SJSA1 (cell line): ENCODE results near the gene PGGHG. TPM values are rescaled to one million over a fixed set of nuclear protein-coding genes. Genes with fewer than 3 reads are reported as not detected.
A peak's percentile ranks its signal among the peaks of the same experiment; 100 is the strongest.

Experiments
- DNase-seq, 2 experiments: peaks; one replicate each; pipeline ENCODE4 v3.0.0-alpha.2; 2015 to 2020; ENCODE audit warnings: low spot score in 2 of 2, low read depth in 1 of 2
- H3K27ac ChIP-seq: fragments of 250-450 bp; sonication (Bioruptor Pico); 2 replicates; pipeline ENCODE4 v1.5.1; 2020; ENCODE audit warnings: mild to moderate bottlenecking, moderate library complexity
- H3K27me3 ChIP-seq: fragments of 250-450 bp; sonication (Bioruptor Pico); replicated peaks from 2 replicates; pipeline ENCODE4 v1.5.1; 2020; ENCODE audit warnings: mild to moderate bottlenecking, moderate library complexity
- H3K36me3 ChIP-seq: fragments of 250-450 bp; sonication (Bioruptor Pico); 2 replicates; pipeline ENCODE4 v1.5.1; 2020; ENCODE audit warnings: mild to moderate bottlenecking
- H3K4me1 ChIP-seq: fragments of 250-450 bp; sonication (Bioruptor Pico); replicated peaks from 2 replicates; pipeline ENCODE4 v1.6.1; 2021; ENCODE audit warnings: mild to moderate bottlenecking
- H3K4me3 ChIP-seq: fragments of 250-450 bp; sonication (Bioruptor Pico); 2 replicates; pipeline ENCODE4 v1.5.1; 2020; ENCODE audit warnings: mild to moderate bottlenecking
- H3K9me3 ChIP-seq: fragments of 250-450 bp; sonication (Bioruptor Pico); replicated peaks from 2 replicates; pipeline ENCODE4 v1.5.1; 2020; ENCODE audit warnings: mild to moderate bottlenecking
- total RNA-seq: library from RNA; depleted of rRNA; stranded (reverse); fragments of >200 nt; shearing (Covaris generic); gene quantifications from 2 replicates; pipeline ENCODE4 v1.2.3, GENCODE V29; 2014; rRNA removed

Gene PGGHG
- total RNA-seq = 2.1 and 4.6 TPM in 2 replicates

DNA sequence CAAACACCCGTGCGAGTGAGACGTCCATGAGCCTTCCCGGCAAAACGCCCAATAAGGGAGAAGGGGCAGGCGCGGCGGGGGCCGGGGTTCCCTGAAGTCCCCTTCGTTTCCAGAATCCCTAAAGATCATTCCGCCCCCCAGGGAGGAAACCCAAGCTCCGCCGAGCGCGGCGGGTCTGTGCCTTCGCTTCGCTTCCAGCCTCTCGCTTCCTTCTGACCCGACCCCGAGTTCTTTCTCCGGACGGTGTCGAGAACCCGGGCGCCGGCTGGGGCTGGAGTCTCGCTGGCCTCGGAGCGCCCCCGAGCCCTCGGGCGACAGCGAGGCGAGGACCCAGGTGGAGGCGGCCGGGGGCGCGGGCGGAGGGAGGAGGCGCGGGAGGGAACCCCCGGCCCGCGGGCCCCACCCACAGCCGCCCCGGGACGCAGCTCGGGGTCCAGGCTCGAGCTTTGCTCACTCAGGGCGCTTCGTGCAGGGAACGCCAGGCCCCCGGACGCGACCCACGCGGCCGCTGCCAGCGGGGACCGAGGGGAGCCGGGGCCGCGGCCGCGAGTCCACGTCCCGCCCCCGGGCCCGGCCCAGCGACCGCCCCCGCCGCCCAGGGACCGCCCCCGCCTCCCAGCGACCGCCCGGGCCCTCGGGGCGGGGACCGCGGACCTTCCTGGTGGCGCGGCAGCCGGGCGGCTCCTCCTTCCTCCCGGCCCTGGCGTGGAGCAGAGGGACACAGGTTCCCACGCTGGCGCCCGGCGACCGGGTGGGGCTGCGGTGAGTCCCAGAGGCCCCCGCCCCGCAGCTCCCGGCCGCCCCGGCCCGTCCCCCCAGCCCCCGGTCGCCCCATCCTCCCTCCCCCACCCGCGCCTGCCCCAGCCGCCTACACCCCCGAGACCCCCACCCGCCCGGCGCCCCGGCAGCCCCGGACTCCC is at the start of gene PGGHG:
PGGHG (plus strand) TSS at position 649 of the 920 bp plus-strand sequence. CDS start 691 bp downstream, outside the sequence.
- Histone ChIP-seq H3K4me3 (peak within 1 kb of the TSS; percentile 48), H3K27me3 (peaks cover 15% of the 10 kb centered on the region), H3K4me1 (peaks cover 15% of the 10 kb centered on the region), H3K27ac (no peak within 1 kb of the TSS), H3K9me3 (no peaks in the 10 kb centered on the region), H3K36me3 (no peaks in the 10 kb centered on the region)
- peak in 1 of 2 experiments; percentile 25 for DNase-seq

DNA sequence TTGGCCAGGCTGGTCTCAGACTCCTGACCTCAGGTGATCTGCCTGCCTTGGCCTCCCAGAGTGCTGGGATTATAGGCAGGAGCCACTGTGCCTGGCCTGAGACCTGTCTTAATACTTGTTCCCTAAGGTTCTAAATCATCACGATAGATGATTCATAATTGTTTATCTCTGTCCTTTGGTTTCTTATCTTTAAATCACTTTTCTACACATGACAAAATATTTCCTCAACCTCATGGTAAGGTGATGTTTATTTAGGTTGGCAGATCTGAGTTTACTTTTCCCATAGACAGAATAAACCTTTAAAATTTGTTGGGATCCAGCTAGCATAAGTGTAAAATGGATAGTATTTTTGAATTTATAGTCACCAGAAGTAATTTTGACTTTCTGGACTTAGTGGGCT is 48.6 kb upstream of the PGGHG start:
- Histone ChIP-seq H3K36me3 (peaks cover 77% of the 10 kb centered on the region), H3K4me3 (no peak overlapping the region), H3K27me3 (no peaks in the 10 kb centered on the region), H3K4me1 (peaks cover 11% of the 10 kb centered on the region), H3K9me3 (no peaks in the 10 kb centered on the region), H3K27ac (no peak overlapping the region)
- no peak for DNase-seq

DNA sequence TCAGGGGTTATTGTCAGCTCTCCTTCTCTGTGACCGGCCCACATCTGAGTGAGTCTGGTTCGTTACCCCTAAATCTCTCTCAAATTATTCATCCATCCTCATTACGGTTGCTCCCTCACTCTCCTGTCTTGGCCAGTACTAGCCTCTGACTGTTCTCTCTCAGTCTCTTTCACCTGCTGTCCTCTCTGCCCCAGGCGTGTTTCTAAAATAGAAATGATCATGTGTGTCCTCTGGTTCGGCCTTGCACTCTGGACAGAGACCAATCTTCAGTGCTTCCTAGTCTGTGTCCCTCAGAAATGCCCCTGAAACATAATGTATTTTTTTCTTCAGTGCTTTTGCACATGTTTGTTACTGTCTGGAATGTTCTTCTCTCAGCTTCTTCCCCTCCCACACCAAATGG is 47.3 kb upstream of the PGGHG start:
- Histone ChIP-seq H3K9me3 (no peaks in the 10 kb centered on the region), H3K27me3 (no peaks in the 10 kb centered on the region), H3K4me1 (peaks cover 7% of the 10 kb centered on the region; the same call in 1 of the 2 replicates), H3K4me3 (no peak overlapping the region), H3K27ac (no peak overlapping the region), H3K36me3 (peaks cover 91% of the 10 kb centered on the region)
- no peak for DNase-seq

DNA sequence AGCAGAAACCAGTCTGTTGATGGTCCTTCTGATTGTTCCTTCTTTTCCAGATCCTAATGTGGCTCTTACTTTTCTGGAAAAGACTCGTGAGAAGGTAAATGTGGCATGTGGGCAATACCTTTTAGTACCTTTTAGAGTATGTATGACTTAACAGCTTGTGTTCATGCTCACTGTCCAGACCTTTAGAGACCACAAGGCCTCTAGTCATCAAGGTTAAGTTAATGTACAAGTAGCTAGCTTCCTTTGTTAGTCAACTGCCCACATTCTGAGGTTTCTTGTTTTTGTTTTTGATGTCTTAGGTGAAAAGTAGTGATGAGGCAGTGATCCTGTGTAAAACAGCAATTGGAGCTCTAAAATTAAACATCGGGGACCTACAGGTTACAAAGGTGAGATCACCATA is 44.5 kb upstream of the PGGHG start:
- DNase-seq = no peak
- H3K4me1 ChIP-seq = no peaks in the 10 kb centered on the region
- H3K9me3 ChIP-seq = no peaks in the 10 kb centered on the region
- no peak overlapping the region for H3K27ac ChIP-seq
- no peak overlapping the region for H3K4me3 ChIP-seq
- H3K27me3 ChIP-seq = no peaks in the 10 kb centered on the region
- peaks cover 95% of the 10 kb centered on the region for H3K36me3 ChIP-seq

DNA sequence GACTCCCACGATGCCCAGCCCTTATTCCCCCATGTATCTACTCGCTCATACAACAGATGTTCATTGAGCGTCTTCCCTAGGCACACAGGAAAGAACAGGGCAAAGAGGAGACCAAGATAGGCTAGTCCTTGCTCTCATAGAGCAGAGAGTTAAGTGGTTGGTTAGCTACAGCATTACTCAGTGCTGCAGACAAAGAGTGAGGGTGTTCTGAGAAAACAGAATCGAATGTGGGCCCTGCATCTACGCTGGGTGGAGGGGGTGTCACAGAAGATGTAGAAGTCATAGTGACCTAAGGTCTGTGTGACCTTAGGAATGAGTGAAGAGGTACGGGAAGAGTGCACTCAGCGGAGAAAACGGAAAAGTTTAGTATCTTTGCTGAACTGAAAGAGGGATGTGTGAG is 39.9 kb upstream of the PGGHG start:
- H3K27me3 ChIP-seq = no peaks in the 10 kb centered on the region
- no peaks in the 10 kb centered on the region for H3K4me1 ChIP-seq
- no peak overlapping the region for H3K27ac ChIP-seq
- H3K36me3 ChIP-seq = peaks cover 94% of the 10 kb centered on the region
- H3K4me3 ChIP-seq = no peak overlapping the region
- DNase-seq = no peak
- H3K9me3 ChIP-seq = no peaks in the 10 kb centered on the region

DNA sequence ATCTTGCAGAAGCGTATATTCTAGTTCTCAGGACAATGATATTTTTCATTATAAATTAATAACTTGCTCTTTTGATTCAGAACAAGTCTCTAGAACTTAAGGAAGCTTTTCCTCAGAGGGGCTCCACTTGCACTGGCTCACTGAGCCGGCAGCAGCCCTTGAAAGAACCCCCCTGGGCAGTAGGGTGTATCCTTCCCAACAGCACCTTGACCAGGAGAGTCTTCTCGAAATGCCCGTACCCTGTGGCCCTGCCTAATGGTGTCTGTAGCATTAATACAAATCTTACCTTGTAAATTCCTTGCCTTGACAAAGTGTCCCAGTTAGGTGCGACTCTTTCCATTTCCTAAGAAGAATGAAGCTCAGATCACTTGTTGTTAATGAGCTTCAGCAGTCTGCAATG is 38.7 kb upstream of the PGGHG start:
- Histone ChIP-seq H3K36me3 (peaks cover 82% of the 10 kb centered on the region), H3K27ac (no peak overlapping the region), H3K27me3 (no peaks in the 10 kb centered on the region), H3K4me1 (no peaks in the 10 kb centered on the region), H3K9me3 (no peaks in the 10 kb centered on the region), H3K4me3 (no peak overlapping the region)
- DNase-seq = no peak

GRCh38 chr11:250740-251299 is 38.1 kb upstream of the PGGHG start:
- Histone ChIP-seq H3K27ac (no peak overlapping the region), H3K36me3 (peaks cover 76% of the 10 kb centered on the region)
- no peak for DNase-seq

GRCh38 chr11:251550-251949 is 37.4 kb upstream of the PGGHG start:
- DNase-seq = no peak
- H3K27ac ChIP-seq = no peak overlapping the region
- no peaks in the 10 kb centered on the region for H3K9me3 ChIP-seq
- peaks cover 69% of the 10 kb centered on the region for H3K36me3 ChIP-seq
- no peaks in the 10 kb centered on the region for H3K4me1 ChIP-seq
- no peaks in the 10 kb centered on the region for H3K27me3 ChIP-seq
- no peak overlapping the region for H3K4me3 ChIP-seq

More at GRCh38 chr11:250740-251299, 38.1 kb upstream of the PGGHG start:
- no peaks in the 10 kb centered on the region for H3K9me3 ChIP-seq
- no peaks in the 10 kb centered on the region for H3K4me1 ChIP-seq
- H3K27me3 ChIP-seq = no peaks in the 10 kb centered on the region
- H3K4me3 ChIP-seq = no peak overlapping the region

GRCh38 chr11:252666-253065 is 36.3 kb upstream of the PGGHG start:
- no peaks in the 10 kb centered on the region for H3K27me3 ChIP-seq
- H3K9me3 ChIP-seq = no peaks in the 10 kb centered on the region
- H3K27ac ChIP-seq = no peak overlapping the region
- no peak for DNase-seq
- H3K4me3 ChIP-seq = no peak overlapping the region
- H3K36me3 ChIP-seq = peaks cover 58% of the 10 kb centered on the region
- H3K4me1 ChIP-seq = no peaks in the 10 kb centered on the region

- Histone ChIP-seq H3K27me3 (no peaks in the 10 kb centered on the region), H3K4me1 (no peaks in the 10 kb centered on the region), H3K4me3 (no peak overlapping the region), H3K36me3 (peaks cover 53% of the 10 kb centered on the region), H3K27ac (no peak overlapping the region), H3K9me3 (no peaks in the 10 kb centered on the region)
- DNase-seq = no peak
These were observed 35.6 kb upstream of the PGGHG start for GRCh38 chr11:253160-253885.

GRCh38 chr11:253886-254270 is 35.0 kb upstream of the PGGHG start:
- H3K27me3 ChIP-seq = no peaks in the 10 kb centered on the region
- no peaks in the 10 kb centered on the region for H3K4me1 ChIP-seq
- no peaks in the 10 kb centered on the region for H3K9me3 ChIP-seq
- peaks cover 48% of the 10 kb centered on the region for H3K36me3 ChIP-seq
- no peak for DNase-seq
- H3K27ac ChIP-seq = no peak overlapping the region
- no peak overlapping the region for H3K4me3 ChIP-seq

- no peak for DNase-seq
- Histone ChIP-seq H3K4me1 (no peaks in the 10 kb centered on the region), H3K9me3 (no peaks in the 10 kb centered on the region), H3K27ac (no peak overlapping the region), H3K4me3 (no peak overlapping the region), H3K27me3 (no peaks in the 10 kb centered on the region), H3K36me3 (peaks cover 38% of the 10 kb centered on the region)
These were observed 33.8 kb upstream of the PGGHG start for GRCh38 chr11:255176-255575.

- no peak overlapping the region for H3K4me3 ChIP-seq
- no peaks in the 10 kb centered on the region for H3K9me3 ChIP-seq
- H3K27ac ChIP-seq = no peak overlapping the region
- peaks cover 32% of the 10 kb centered on the region for H3K36me3 ChIP-seq
- H3K4me1 ChIP-seq = no peaks in the 10 kb centered on the region
- H3K27me3 ChIP-seq = no peaks in the 10 kb centered on the region
- no peak for DNase-seq
These were observed 33.1 kb upstream of the PGGHG start for GRCh38 chr11:255816-256215.
